Prostate gland (tissue), 2 donors: ENCODE data around the gene CDRT4.

Experiments
- CTCF ChIP-seq, 4 experiments: fragments of 200-600 bp in 2 of 4; fragments of 450-650 bp in 2 of 4; sonication (generic) in 2 of 4; IDR thresholded peaks; 1 replicate in 3 of 4; 2 replicates in 1 of 4; pipeline ENCODE4 v1.5.1; 2016 to 2019; ENCODE audit warnings: antibody characterized with exemption in 4 of 4, mild to moderate bottlenecking in 2 of 4, moderate library complexity in 2 of 4
- POLR2AphosphoS5 ChIP-seq: sonication (generic); formaldehyde crosslinking; IDR thresholded peaks from one replicate; pipeline ENCODE4 v1.6.1; 2017; ENCODE audit warnings: antibody characterized with exemption

- TF ChIP-seq CTCF (IDR thresholded peaks at IDR 0.05) (no peak), POLR2AphosphoS5 (no peak)
Measured at GRCh38 chr17:15511142-15511541, 43.7 kb upstream of the CDRT4 start.
